ENCODE data around the gene MPST.

Gene MPST

GRCh38 chr22:37079158-37079557 is 59.6 kb downstream of the MPST start:
- DNase-seq (ENCODE audit: low spot score), result no peak

Measured in CD4-positive, alpha-beta T cell treated with Interleukin-6 at 100 ng/mL for 8 hours (primary cell).